A673 (cell line): ENCODE data around the gene MGP.

Experiments used
- CTCF ChIP-seq: fragments of 300-800, 200-600 bp; sonication (generic); conservative IDR thresholded peaks from 2 replicates; pipeline ENCODE4 v1.5.1; 2017; ENCODE audit warnings: low read depth, mild to moderate bottlenecking, antibody characterized with exemption, low read length, moderate library complexity, mixed read lengths
- EZH2 ChIP-seq: fragments of 200-600 bp; sonication (generic); IDR thresholded peaks from 2 replicates; pipeline ENCODE4 v1.6.1; 2017; ENCODE audit warnings: borderline replicate concordance, low read depth, mild to moderate bottlenecking, mixed read lengths, antibody characterized with exemption, low read length; ENCODE audit not compliant: poor library complexity, severe bottlenecking

- TF ChIP-seq CTCF (no peak), EZH2 (no peak)
Observed at GRCh38 chr12:14884458-14884878, 1.2 kb downstream of the MGP start.
